ENCODE data around the gene GATAD2A. TPM values are rescaled to one million over a fixed set of nuclear protein-coding genes. Genes with fewer than 3 reads are reported as not detected.
"Not testable (repeated sequence)": the region's sequence is repeated elsewhere in the genome, so short reads cannot be mapped to it uniquely, and the experiment has no call there.

The GATAD2A gene
- total and polyA plus RNA-seq, 4 donors, result 7.1 to 23.7 (median 18.2) TPM

DNA sequence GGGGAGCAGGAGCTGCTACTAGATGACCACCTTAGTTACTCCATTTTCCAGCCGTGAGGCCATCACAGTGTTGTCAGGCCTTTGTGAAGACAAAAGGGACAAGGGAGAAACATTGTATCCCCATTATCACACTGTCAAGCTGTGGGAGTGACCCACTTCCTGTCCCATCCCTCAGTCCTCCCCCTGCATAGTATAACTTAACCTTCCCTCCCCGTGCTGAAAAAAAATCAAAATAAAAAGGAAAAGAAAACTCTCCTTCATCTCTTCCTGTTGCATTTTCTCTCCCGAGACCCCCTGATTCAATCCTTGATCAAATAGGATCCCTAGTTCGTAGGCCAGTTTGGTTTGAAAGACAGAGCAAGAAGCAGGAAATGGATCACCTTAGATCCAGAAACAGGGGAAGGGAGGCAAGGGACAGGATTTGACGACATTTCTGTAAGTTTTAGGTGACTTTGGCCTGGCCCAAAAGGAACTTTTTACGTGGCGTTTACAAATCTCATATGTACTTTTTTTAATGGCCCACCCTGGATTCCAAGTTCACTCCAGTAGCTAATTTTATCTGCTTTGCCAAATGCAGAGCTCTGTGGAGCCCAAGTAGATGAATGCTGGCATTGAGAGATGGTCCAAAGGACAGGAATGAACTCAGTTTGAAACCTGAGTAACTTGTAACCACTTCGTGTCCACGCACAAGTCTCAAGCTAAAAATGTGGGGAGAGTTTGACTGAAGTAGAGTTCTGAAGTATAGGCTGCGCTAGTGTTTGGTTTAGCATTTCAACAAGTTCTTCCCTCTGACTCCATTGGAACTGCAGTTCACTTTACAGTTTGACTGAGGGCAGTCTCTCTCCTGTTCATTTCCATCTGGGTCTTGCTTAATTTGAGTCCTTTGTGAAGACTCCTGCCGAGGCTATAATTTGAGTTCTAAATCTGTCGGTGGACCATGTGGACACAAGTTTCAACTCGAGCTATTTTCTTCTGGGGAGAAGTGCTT is 16.6 kb upstream of the GATAD2A start:
- Histone ChIP-seq H3K4me1 (ENCODE audit: control insufficient read depth in 4 of 4, insufficient read depth in 4 of 4, low read length in 3 of 4) (peaks cover 5 to 25% (median 22%) of the 10 kb centered on the region in 4 donors), H3K9me3 (ENCODE audit: control insufficient read depth in 4 of 4, low read length in 3 of 4) (no peaks in the 10 kb centered on the region), H3K27ac (ENCODE audit: low read depth in 1 of 2, low read length in 2 of 2) (peak overlapping the region in 1 of 2 donors; percentile 32), H3K27me3 (ENCODE audit: control insufficient read depth in 4 of 4, insufficient read depth in 4 of 4, low read length in 3 of 4) (no peaks in the 10 kb centered on the region), H3K4me3 (ENCODE audit: low read depth in 1 of 3, low read length in 3 of 3) (no peak overlapping the region), H3K9ac (ENCODE audit: low read depth in 1 of 2, low read length in 2 of 2) (no peak overlapping the region), H3K36me3 (ENCODE audit: control insufficient read depth in 4 of 4, insufficient read depth in 3 of 4, low read depth in 1 of 4, low read length in 3 of 4) (no peaks in the 10 kb centered on the region)
- TF ChIP-seq ATF3 (IDR thresholded peaks at IDR 0.05), result no peak
- WGBS, result 70% methylated on average over 13 of the region's 13 CpGs
- DNase-seq (ENCODE audit: low spot score), result no peak

DNA sequence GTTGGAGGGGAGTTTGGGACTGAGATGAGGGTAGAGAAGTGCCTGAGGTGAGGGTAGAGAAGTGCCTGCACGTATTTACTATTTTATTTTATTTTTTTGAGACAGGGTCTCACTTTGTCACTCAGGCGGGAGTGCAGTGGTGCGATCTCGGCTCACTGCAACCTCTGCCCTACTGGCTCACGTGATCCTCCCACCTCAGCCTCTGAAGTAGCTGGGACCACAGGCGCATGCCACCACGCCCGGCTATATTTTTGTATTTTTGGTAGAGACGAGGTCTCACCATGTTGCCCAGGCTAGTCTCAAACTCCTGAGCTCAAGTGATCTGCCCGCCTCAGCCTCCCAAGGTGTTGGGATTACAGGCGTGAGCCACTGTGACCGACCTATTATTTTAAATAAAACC is 15.8 kb upstream of the GATAD2A start:
- H3K36me3 ChIP-seq (ENCODE audit: control insufficient read depth in 4 of 4, insufficient read depth in 3 of 4, low read depth in 1 of 4, low read length in 3 of 4); H3K9me3 ChIP-seq (ENCODE audit: control insufficient read depth in 4 of 4, low read length in 3 of 4); H3K9ac ChIP-seq (ENCODE audit: low read depth in 1 of 2, low read length in 2 of 2); H3K27ac ChIP-seq (ENCODE audit: low read depth in 1 of 2, low read length in 2 of 2); DNase-seq (ENCODE audit: low spot score); H3K4me3 ChIP-seq (ENCODE audit: low read depth in 1 of 3, low read length in 3 of 3); H3K27me3 ChIP-seq (ENCODE audit: control insufficient read depth in 4 of 4, insufficient read depth in 4 of 4, low read length in 3 of 4): not testable (repeated sequence)
- 95% methylated on average over 12 of the region's 12 CpGs for WGBS
- peaks cover 5 to 23% (median 20%) of the 10 kb centered on the region in 4 donors for H3K4me1 ChIP-seq (ENCODE audit: control insufficient read depth in 4 of 4, insufficient read depth in 4 of 4, low read length in 3 of 4)

GRCh38 chr19:19394333-19394732 is 11.1 kb upstream of the GATAD2A start:
- H3K9ac ChIP-seq (ENCODE audit: low read depth in 1 of 2, low read length in 2 of 2); H3K27ac ChIP-seq (ENCODE audit: low read depth in 1 of 2, low read length in 2 of 2); DNase-seq (ENCODE audit: low spot score); H3K9me3 ChIP-seq (ENCODE audit: control insufficient read depth in 4 of 4, low read length in 3 of 4); H3K27me3 ChIP-seq (ENCODE audit: control insufficient read depth in 4 of 4, insufficient read depth in 4 of 4, low read length in 3 of 4); H3K4me3 ChIP-seq (ENCODE audit: low read depth in 1 of 3, low read length in 3 of 3); H3K36me3 ChIP-seq (ENCODE audit: control insufficient read depth in 4 of 4, insufficient read depth in 3 of 4, low read depth in 1 of 4, low read length in 3 of 4); H3K4me1 ChIP-seq (ENCODE audit: control insufficient read depth in 4 of 4, insufficient read depth in 4 of 4, low read length in 3 of 4): not testable (repeated sequence)
- WGBS, result 95% methylated on average over 7 of the region's 7 CpGs

- Histone ChIP-seq H3K9ac (ENCODE audit: low read depth in 1 of 2, low read length in 2 of 2) (no peak overlapping the region), H3K9me3 (ENCODE audit: control insufficient read depth in 4 of 4, low read length in 3 of 4) (no peaks in the 10 kb centered on the region), H3K36me3 (ENCODE audit: control insufficient read depth in 4 of 4, insufficient read depth in 3 of 4, low read depth in 1 of 4, low read length in 3 of 4) (no peaks in the 10 kb centered on the region), H3K4me3 (ENCODE audit: low read depth in 1 of 3, low read length in 3 of 3) (no peak overlapping the region), H3K27me3 (ENCODE audit: control insufficient read depth in 4 of 4, insufficient read depth in 4 of 4, low read length in 3 of 4) (no peaks in the 10 kb centered on the region), H3K27ac (ENCODE audit: low read depth in 1 of 2, low read length in 2 of 2) (no peak overlapping the region), H3K4me1 (ENCODE audit: control insufficient read depth in 4 of 4, insufficient read depth in 4 of 4, low read length in 3 of 4) (peaks cover 3 to 12% (median 6%) of the 10 kb centered on the region in 4 donors)
- 65% methylated on average over 9 of the region's 9 CpGs for WGBS
- no peak for DNase-seq (ENCODE audit: low spot score)
- TF ChIP-seq TAF1 (conservative IDR thresholded peaks at IDR 0.05) (no peak), GABPA (IDR thresholded peaks at IDR 0.05 in 1 of 2, conservative IDR thresholded peaks at IDR 0.05 in 1 of 2) (peak in 1 of 2 donors; percentile 10)
These were observed 5.6 kb upstream of the GATAD2A start for GRCh38 chr19:19399733-19400433.
